ENCODE results near the gene KDM4D. TPM values are rescaled to one million over a fixed set of nuclear protein-coding genes. Genes with fewer than 3 reads are reported as not detected.

Gene KDM4D
- total and polyA plus RNA-seq, 9 donors, result 1.0 to 1.6 (median 1.3) TPM

Other genes with a start within 250 kb of the KDM4D start
- 53.9 TPM for gene AMOTL1, start 205.4 kb upstream of the KDM4D start, total RNA-seq
- 10 to 100 TPM; 31.1 to 61.9 (median 48.2) TPM for gene AMOTL1, start 205.4 kb upstream of the KDM4D start, polyA plus RNA-seq (ENCODE audit: insufficient read depth in 1 of 8, insufficient read length in 8 of 8, low replicate concordance in 1 of 8)
- 80.2 TPM for gene CWC15, start 153 bp upstream of the KDM4D start, total RNA-seq
- gene CWC15, start 153 bp upstream of the KDM4D start, polyA plus RNA-seq (ENCODE audit: insufficient read depth in 1 of 8, insufficient read length in 8 of 8, low replicate concordance in 1 of 8), result 10 to 100 TPM; 64.3 to 95.3 (median 74.9) TPM
- not detected for gene KDM4E, start 51.5 kb downstream of the KDM4D start, total RNA-seq
- gene KDM4E, start 51.5 kb downstream of the KDM4D start, polyA plus RNA-seq (ENCODE audit: insufficient read depth in 1 of 8, insufficient read length in 8 of 8, low replicate concordance in 1 of 8), result under 1 TPM; 0.07 to 0.25 (median 0.11) TPM
- gene KDM4F, start 75.7 kb downstream of the KDM4D start, total RNA-seq, result not detected
- not detected for gene KDM4F, start 75.7 kb downstream of the KDM4D start, polyA plus RNA-seq (ENCODE audit: insufficient read depth in 1 of 8, insufficient read length in 8 of 8, low replicate concordance in 1 of 8)
- 18.8 TPM for gene SRSF8, start 93.2 kb downstream of the KDM4D start, total RNA-seq
- 10 to 100 TPM; 37.8 to 49.7 (median 43.4) TPM for gene SRSF8, start 93.2 kb downstream of the KDM4D start, polyA plus RNA-seq (ENCODE audit: insufficient read depth in 1 of 8, insufficient read length in 8 of 8, low replicate concordance in 1 of 8)
- 71.8 TPM for gene ENDOD1, start 116.1 kb downstream of the KDM4D start, total RNA-seq
- 10 to 100 TPM; 41.5 to 80.9 (median 59.2) TPM for gene ENDOD1, start 116.1 kb downstream of the KDM4D start, polyA plus RNA-seq (ENCODE audit: insufficient read depth in 1 of 8, insufficient read length in 8 of 8, low replicate concordance in 1 of 8)

All from muscle of leg (tissue), 9 donors.